NCI-H1930 (cell line): ENCODE results near the gene STOX2.

Experiments used
- DNase-seq, 2 experiments: peaks; one replicate each; lab custom pipeline; 2025; lab: John Stamatoyannopoulos, UW

STOX2 gene

GRCh38 chr4:183905081-183905592 is at the start of gene STOX2:
Gene STOX2 (plus strand): TSS chr4:183905307. CDS start chr4:183906791, 1,484 bp downstream.
- peak; percentile 52 to 54 for DNase-seq

GRCh38 chr4:183855323-183856190 is 49.5 kb upstream of the STOX2 start:
- DNase-seq, result no peak

- DNase-seq, result no peak
These were observed 48.1 kb upstream of the STOX2 start for GRCh38 chr4:183857040-183857439.

GRCh38 chr4:183858011-183858615 is 47.0 kb upstream of the STOX2 start:
- DNase-seq, result no peak

GRCh38 chr4:183860119-183860518 is 45.0 kb upstream of the STOX2 start:
- no peak for DNase-seq

GRCh38 chr4:183860731-183861130 is 44.4 kb upstream of the STOX2 start:
- no peak for DNase-seq

- no peak for DNase-seq
These were observed 43.7 kb upstream of the STOX2 start for GRCh38 chr4:183861426-183861825.

GRCh38 chr4:183863155-183863825 is 41.8 kb upstream of the STOX2 start:
- no peak for DNase-seq

GRCh38 chr4:183867247-183867646 is 37.9 kb upstream of the STOX2 start:
- DNase-seq, result no peak

- DNase-seq, result no peak
These were observed 34.1 kb upstream of the STOX2 start for GRCh38 chr4:183870997-183871396.

GRCh38 chr4:183871581-183871980 is 33.5 kb upstream of the STOX2 start:
- no peak for DNase-seq

- DNase-seq, result no peak
These were observed 32.6 kb upstream of the STOX2 start for GRCh38 chr4:183872531-183872930.

GRCh38 chr4:183873409-183874185 is 31.5 kb upstream of the STOX2 start:
- no peak for DNase-seq

- DNase-seq, result no peak
These were observed 29.8 kb upstream of the STOX2 start for GRCh38 chr4:183875251-183875825.

GRCh38 chr4:183876268-183876934 is 28.7 kb upstream of the STOX2 start:
- DNase-seq, result no peak

- no peak for DNase-seq
These were observed 26.7 kb upstream of the STOX2 start for GRCh38 chr4:183878251-183878970.

GRCh38 chr4:183885205-183885720 is 19.8 kb upstream of the STOX2 start:
- no peak for DNase-seq

- DNase-seq, result no peak
These were observed 17.8 kb upstream of the STOX2 start for GRCh38 chr4:183887351-183887750.

- no peak for DNase-seq
These were observed 16.5 kb upstream of the STOX2 start for GRCh38 chr4:183888564-183888963.

- DNase-seq, result no peak
These were observed 15.9 kb upstream of the STOX2 start for GRCh38 chr4:183889190-183889589.
